Breast epithelium (tissue), 3 donors: ENCODE results near the gene CARS2.

Experiments
- CTCF ChIP-seq, 3 donors: fragments of 450-650 bp; IDR thresholded peaks; one replicate each; pipeline ENCODE4 v1.5.1; 2016 to 2017; ENCODE audit warnings: antibody characterized with exemption in 3 of 3, mild to moderate bottlenecking in 3 of 3, moderate library complexity in 3 of 3
- POLR2A ChIP-seq: fragments of 450-650 bp; IDR thresholded peaks from one replicate; pipeline ENCODE4 v1.6.1; 2016; ENCODE audit warnings: antibody characterized with exemption, mild to moderate bottlenecking, moderate library complexity

DNA sequence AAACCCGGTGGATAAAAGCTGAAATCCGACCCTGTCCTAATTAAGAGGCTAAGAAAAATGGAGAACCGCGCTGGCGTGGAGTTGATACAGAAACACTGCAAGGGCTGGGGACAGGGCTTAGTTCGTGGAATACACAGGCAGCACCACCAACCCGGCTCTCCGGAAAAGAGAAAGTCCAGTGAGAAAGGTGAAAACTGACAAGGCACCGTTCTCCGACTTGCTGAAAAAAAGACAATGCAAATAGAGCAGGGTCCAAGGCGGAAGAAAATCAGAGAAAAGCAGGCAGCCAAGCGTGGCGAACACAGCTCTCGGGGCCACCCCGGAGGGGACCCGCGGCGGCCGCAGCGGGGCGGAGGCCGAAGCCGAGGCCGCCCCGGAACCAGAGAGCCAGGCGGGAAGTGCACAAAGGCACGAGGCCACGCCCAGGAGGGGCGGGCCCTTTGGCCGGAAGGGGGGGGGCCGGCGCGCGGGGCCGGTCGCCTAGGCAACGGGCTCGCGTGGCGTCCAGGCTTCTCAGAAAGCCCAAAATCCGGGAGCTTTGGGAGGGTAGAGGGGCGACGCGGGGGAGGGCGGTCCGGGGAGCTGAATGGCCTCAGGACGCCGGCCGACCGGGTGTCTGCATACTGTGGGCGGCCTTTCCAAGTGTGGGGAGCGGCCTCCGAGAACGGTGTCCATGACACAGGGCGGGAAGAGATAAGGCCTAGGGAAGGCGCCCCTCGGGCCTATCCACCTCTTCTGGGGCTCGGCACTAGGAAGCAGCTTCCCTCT, 6.3 kb upstream of the CARS2 start:
- TF ChIP-seq CTCF (IDR thresholded peaks at IDR 0.05) (no peak), POLR2A (no peak)
